ENCODE results near the gene TIRAP.
"Not testable (repeated sequence)": the region's sequence is repeated elsewhere in the genome, so short reads cannot be mapped to it uniquely, and the experiment has no call there.

The TIRAP gene

GRCh38 chr11:126303623-126304456, 20.9 kb downstream of the TIRAP start, which contains the start of gene DCPS:
TSS of gene DCPS (plus strand) at chr11:126304060. CDS start at chr11:126304081, 21 bp downstream.
- peak; percentile 79 for DNase-seq (ENCODE audit: low read depth)
- no peak for TF ChIP-seq CTCF (IDR thresholded peaks at IDR 0.05; ENCODE audit: control insufficient read depth, extremely low read depth, insufficient read depth)
- H3K4me3 ChIP-seq (ENCODE audit: low read depth, low read length) = peak within 1 kb of the TSS; percentile 76

GRCh38 chr11:126304457-126305075, 21.7 kb downstream of the TIRAP start:
- TF ChIP-seq CTCF (IDR thresholded peaks at IDR 0.05; ENCODE audit: control insufficient read depth, extremely low read depth, insufficient read depth) = no peak
- DNase-seq (ENCODE audit: low read depth) = no peak
- peak overlapping the region; percentile 76 for H3K4me3 ChIP-seq (ENCODE audit: low read depth, low read length)

- TF ChIP-seq CTCF (IDR thresholded peaks at IDR 0.05; ENCODE audit: control insufficient read depth, extremely low read depth, insufficient read depth) = no peak
- no peak for DNase-seq (ENCODE audit: low read depth)
- H3K4me3 ChIP-seq (ENCODE audit: low read depth, low read length) = no peak overlapping the region
Measured at GRCh38 chr11:126305699-126306098, 22.8 kb downstream of the TIRAP start.

- 0 out of 2 replicates have a peak, but pooled peaks have one; percentile 12 for TF ChIP-seq CTCF (IDR thresholded peaks at IDR 0.05; ENCODE audit: control insufficient read depth, extremely low read depth, insufficient read depth)
- H3K4me3 ChIP-seq (ENCODE audit: low read depth, low read length) = no peak overlapping the region
- no peak for DNase-seq (ENCODE audit: low read depth)
Measured at GRCh38 chr11:126307706-126308105, 24.8 kb downstream of the TIRAP start.

GRCh38 chr11:126308271-126308671, 25.4 kb downstream of the TIRAP start:
- no peak overlapping the region for H3K4me3 ChIP-seq (ENCODE audit: low read depth, low read length)
- no peak for TF ChIP-seq CTCF (IDR thresholded peaks at IDR 0.05; ENCODE audit: control insufficient read depth, extremely low read depth, insufficient read depth)
- DNase-seq (ENCODE audit: low read depth) = no peak

GRCh38 chr11:126308771-126309170, 25.9 kb downstream of the TIRAP start:
- not testable (repeated sequence) for H3K4me3 ChIP-seq (ENCODE audit: low read depth, low read length); DNase-seq (ENCODE audit: low read depth)

- peak; percentile 95 for TF ChIP-seq CTCF (IDR thresholded peaks at IDR 0.05; ENCODE audit: control insufficient read depth, extremely low read depth, insufficient read depth)
- H3K4me3 ChIP-seq (ENCODE audit: low read depth, low read length) = no peak overlapping the region
- DNase-seq (ENCODE audit: low read depth) = no peak
Measured at GRCh38 chr11:126310200-126310991, 27.5 kb downstream of the TIRAP start.

All from LNCaP clone FGC (cell line).